Smooth muscle cell (in vitro differentiated cells): ENCODE data around the gene ZNF292. TPM values are rescaled to one million over a fixed set of nuclear protein-coding genes. Genes with fewer than 3 reads are reported as not detected.

Experiments used
- DNase-seq: peaks from one replicate; lab custom pipeline; 2025; ENCODE audit not compliant: unreplicated experiment; lab: John Stamatoyannopoulos, UW
- H2AFZ ChIP-seq: fragments of 200-600 bp; sonication (generic); 2 replicates; pipeline ENCODE4 v1.6.0; 2016; ENCODE audit warnings: antibody characterized with exemption, low read depth, mild to moderate bottlenecking
- H3F3A ChIP-seq: fragments of 200-600 bp; sonication (generic); 2 replicates; pipeline ENCODE4 v1.6.0; 2017; ENCODE audit warnings: antibody characterized with exemption, low read depth
- H3K27ac ChIP-seq: fragments of 200-600 bp; sonication (generic); 2 replicates; pipeline ENCODE4 v1.5.1; 2016; ENCODE audit warnings: low read depth, mild to moderate bottlenecking
- H3K27me3 ChIP-seq: fragments of 200-600 bp; sonication (generic); 2 replicates; pipeline ENCODE4 v1.6.1; 2016; ENCODE audit warnings: low read depth, mild to moderate bottlenecking
- H3K36me3 ChIP-seq: fragments of 200-600 bp; sonication (generic); 2 replicates; pipeline ENCODE4 v1.5.1; 2016; ENCODE audit warnings: low read depth
- H3K4me1 ChIP-seq: fragments of 200-600 bp; sonication (generic); 2 replicates; pipeline ENCODE4 v1.5.1; 2016; ENCODE audit warnings: low read depth
- H3K4me2 ChIP-seq: fragments of 200-600 bp; sonication (generic); 2 replicates; pipeline ENCODE4 v1.6.0; 2016; ENCODE audit warnings: mild to moderate bottlenecking
- H3K4me3 ChIP-seq: fragments of 200-600 bp; sonication (generic); 2 replicates; pipeline ENCODE4 v1.5.1; 2016; ENCODE audit warnings: mild to moderate bottlenecking
- H3K79me2 ChIP-seq: fragments of 200-600 bp; sonication (generic); 2 replicates; pipeline ENCODE4 v1.6.0; 2016; ENCODE audit warnings: low read depth, mild to moderate bottlenecking
- H3K9ac ChIP-seq: fragments of 200-600 bp; sonication (generic); 2 replicates; pipeline ENCODE4 v1.6.0; 2016; ENCODE audit warnings: low read depth
- H3K9me3 ChIP-seq: fragments of 200-600 bp; sonication (generic); replicated peaks from 2 replicates; pipeline ENCODE4 v1.5.1; 2016; ENCODE audit warnings: low read depth
- H4K20me1 ChIP-seq: fragments of 200-600 bp; sonication (generic); 2 replicates; pipeline ENCODE4 v1.6.0; 2016; ENCODE audit warnings: low read depth
- CTCF ChIP-seq: fragments of 200-600 bp; sonication (generic); IDR thresholded peaks from 2 replicates; pipeline ENCODE4 v1.5.1; 2017; ENCODE audit warnings: borderline replicate concordance, mild to moderate bottlenecking, antibody characterized with exemption; ENCODE audit not compliant: insufficient read depth, poor library complexity, severe bottlenecking
- WGBS: methylation state at CpG from one replicate; pipeline ENCODE4 v1.1.7; 2016; ENCODE audit warnings: low lambda C conversion rate; 5-methylcytosine and 5-hydroxymethylcytosine counted together
- polyA plus RNA-seq: library from polyadenylated mRNA; unstranded; fragments of >200 nt; fragmentation: Nextera tagmentation; extraction: Ambion mirVana; gene quantifications from 2 replicates; pipeline ENCODE4 v1.2.1, GENCODE V29; 2016
- total RNA-seq: library from RNA; depleted of rRNA; stranded (reverse); fragments of >200 nt; gene quantifications from 2 replicates; pipeline ENCODE4 v1.2.3, GENCODE V29; 2014

The ZNF292 gene
- total and polyA plus RNA-seq, 2 experiments from 2014 or later: 29.4 to 50.3 TPM

- no peaks in the 10 kb centered on the region for H3K9me3 ChIP-seq
- H3K4me1 ChIP-seq: no peaks in the 10 kb centered on the region
- H3K79me2 ChIP-seq: no peaks in the 10 kb centered on the region
- DNase-seq: no peak
- H4K20me1 ChIP-seq: no peaks in the 10 kb centered on the region
- no peak overlapping the region for H3K27ac ChIP-seq
- H3K9ac ChIP-seq: no peak overlapping the region
- H3K27me3 ChIP-seq: no peaks in the 10 kb centered on the region
- TF ChIP-seq CTCF: no peak
- no peak overlapping the region for H3K4me3 ChIP-seq
- no peak overlapping the region for H3K4me2 ChIP-seq
- WGBS: 69% methylated on average over 2 of the region's 2 CpGs
- H3F3A ChIP-seq: no peaks in the 10 kb centered on the region
- no peaks in the 10 kb centered on the region for H3K36me3 ChIP-seq
- no peak overlapping the region for H2AFZ ChIP-seq
These were observed 39.8 kb upstream of the ZNF292 start for GRCh38 chr6:87115402-87116135.

- 93% methylated on average over 2 of the region's 2 CpGs for WGBS
- H3K36me3 ChIP-seq: no peaks in the 10 kb centered on the region
- no peak overlapping the region for H3K4me3 ChIP-seq
- H3K79me2 ChIP-seq: no peaks in the 10 kb centered on the region
- H3K9ac ChIP-seq: no peak overlapping the region
- H3K27me3 ChIP-seq: no peaks in the 10 kb centered on the region
- no peak overlapping the region for H3K4me2 ChIP-seq
- no peaks in the 10 kb centered on the region for H3F3A ChIP-seq
- H2AFZ ChIP-seq: no peak overlapping the region
- no peak for DNase-seq
- no peaks in the 10 kb centered on the region for H3K4me1 ChIP-seq
- H4K20me1 ChIP-seq: no peaks in the 10 kb centered on the region
- no peak for TF ChIP-seq CTCF
- no peak overlapping the region for H3K27ac ChIP-seq
- H3K9me3 ChIP-seq: no peaks in the 10 kb centered on the region
These were observed 38.4 kb upstream of the ZNF292 start for GRCh38 chr6:87116922-87117321.

GRCh38 chr6:87118054-87118453, 37.3 kb upstream of the ZNF292 start:
- Histone ChIP-seq H3F3A (no peaks in the 10 kb centered on the region), H3K9ac (no peak overlapping the region), H4K20me1 (no peaks in the 10 kb centered on the region), H3K36me3 (no peaks in the 10 kb centered on the region), H2AFZ (no peak overlapping the region), H3K27ac (no peak overlapping the region), H3K4me2 (no peak overlapping the region), H3K4me3 (no peak overlapping the region), H3K79me2 (no peaks in the 10 kb centered on the region), H3K4me1 (no peaks in the 10 kb centered on the region), H3K9me3 (no peaks in the 10 kb centered on the region), H3K27me3 (no peaks in the 10 kb centered on the region)
- no peak for DNase-seq
- no peak for TF ChIP-seq CTCF
- WGBS: 74% methylated on average over 4 of the region's 4 CpGs

GRCh38 chr6:87122477-87122876, 32.9 kb upstream of the ZNF292 start:
- WGBS: 91% methylated on average over 50 of the region's 51 CpGs
- H3K4me2 ChIP-seq: no peak overlapping the region
- no peak for DNase-seq
- H3F3A ChIP-seq: no peaks in the 10 kb centered on the region
- no peak for TF ChIP-seq CTCF
- no peaks in the 10 kb centered on the region for H3K9me3 ChIP-seq
- no peaks in the 10 kb centered on the region for H3K79me2 ChIP-seq
- no peak overlapping the region for H3K27ac ChIP-seq
- no peak overlapping the region for H2AFZ ChIP-seq
- H3K4me3 ChIP-seq: no peak overlapping the region
- no peak overlapping the region for H3K9ac ChIP-seq
- no peaks in the 10 kb centered on the region for H3K4me1 ChIP-seq
- H3K27me3 ChIP-seq: no peaks in the 10 kb centered on the region
- no peaks in the 10 kb centered on the region for H4K20me1 ChIP-seq
- H3K36me3 ChIP-seq: no peaks in the 10 kb centered on the region
